Esophagus squamous epithelium (tissue), 4 donors: Measurements from ENCODE around the gene PEX11G.

Experiments
- CTCF ChIP-seq, 6 experiments: fragments of 450-650 bp in 4 of 6; fragments of 200-600 bp in 2 of 6; sonication (generic) in 2 of 6; IDR thresholded peaks; one replicate each; pipeline ENCODE4 v1.5.1; 2016 to 2019; ENCODE audit warnings: antibody characterized with exemption in 6 of 6, mild to moderate bottlenecking in 4 of 6, moderate library complexity in 4 of 6
- POLR2A ChIP-seq, 4 donors: fragments of 450-650 bp; IDR thresholded peaks; one replicate each; pipeline ENCODE4 v1.6.1; 2017; ENCODE audit warnings: antibody characterized with exemption in 4 of 4, mild to moderate bottlenecking in 4 of 4, moderate library complexity in 3 of 4

- TF ChIP-seq CTCF (IDR thresholded peaks at IDR 0.05) (no peak), POLR2A (IDR thresholded peaks at IDR 0.05) (no peak)
Observed at GRCh38 chr19:7441468-7442146, 47.2 kb downstream of the PEX11G start.
